ENCODE measurements around the gene SERPINA12.

SERPINA12 gene, protein sequence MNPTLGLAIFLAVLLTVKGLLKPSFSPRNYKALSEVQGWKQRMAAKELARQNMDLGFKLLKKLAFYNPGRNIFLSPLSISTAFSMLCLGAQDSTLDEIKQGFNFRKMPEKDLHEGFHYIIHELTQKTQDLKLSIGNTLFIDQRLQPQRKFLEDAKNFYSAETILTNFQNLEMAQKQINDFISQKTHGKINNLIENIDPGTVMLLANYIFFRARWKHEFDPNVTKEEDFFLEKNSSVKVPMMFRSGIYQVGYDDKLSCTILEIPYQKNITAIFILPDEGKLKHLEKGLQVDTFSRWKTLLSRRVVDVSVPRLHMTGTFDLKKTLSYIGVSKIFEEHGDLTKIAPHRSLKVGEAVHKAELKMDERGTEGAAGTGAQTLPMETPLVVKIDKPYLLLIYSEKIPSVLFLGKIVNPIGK

GRCh38 chr14:94509356-94509755, at the start of gene SERPINA12:
SERPINA12 (minus strand) TSS chr14:94509469; CDS start chr14:94498397, 11,072 bp downstream.
- DNase-seq (ENCODE audit: low spot score): no peak

- no peak for DNase-seq (ENCODE audit: low spot score)
Observed at GRCh38 chr14:94558842-94559241, 49.6 kb upstream of the SERPINA12 start.

- DNase-seq (ENCODE audit: low spot score): no peak
Observed at GRCh38 chr14:94557327-94557726, 48.1 kb upstream of the SERPINA12 start.

DNA sequence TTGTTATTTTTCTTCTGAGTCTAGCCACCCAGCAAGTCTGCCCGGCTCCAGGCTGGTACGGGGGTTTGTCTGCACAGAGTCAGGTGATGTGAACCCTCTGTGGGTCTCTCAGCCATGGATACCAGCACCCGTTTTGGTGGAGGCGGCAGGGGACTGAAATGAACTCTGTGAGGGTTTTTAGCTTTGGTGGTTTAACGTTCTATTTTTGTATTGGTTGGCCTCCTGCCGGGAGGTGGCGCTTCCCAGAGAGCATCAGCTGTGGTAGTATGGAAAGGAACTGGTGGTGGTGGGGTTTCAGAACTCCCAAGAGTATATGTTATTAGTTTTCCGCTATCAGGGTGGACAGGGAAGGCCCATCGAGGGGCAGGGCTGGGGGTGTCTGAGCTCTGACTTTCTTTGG, 46.7 kb upstream of the SERPINA12 start:
- DNase-seq (ENCODE audit: low spot score): no peak

- no peak for DNase-seq (ENCODE audit: low spot score)
Observed at GRCh38 chr14:94550041-94550440, 40.8 kb upstream of the SERPINA12 start.

DNA sequence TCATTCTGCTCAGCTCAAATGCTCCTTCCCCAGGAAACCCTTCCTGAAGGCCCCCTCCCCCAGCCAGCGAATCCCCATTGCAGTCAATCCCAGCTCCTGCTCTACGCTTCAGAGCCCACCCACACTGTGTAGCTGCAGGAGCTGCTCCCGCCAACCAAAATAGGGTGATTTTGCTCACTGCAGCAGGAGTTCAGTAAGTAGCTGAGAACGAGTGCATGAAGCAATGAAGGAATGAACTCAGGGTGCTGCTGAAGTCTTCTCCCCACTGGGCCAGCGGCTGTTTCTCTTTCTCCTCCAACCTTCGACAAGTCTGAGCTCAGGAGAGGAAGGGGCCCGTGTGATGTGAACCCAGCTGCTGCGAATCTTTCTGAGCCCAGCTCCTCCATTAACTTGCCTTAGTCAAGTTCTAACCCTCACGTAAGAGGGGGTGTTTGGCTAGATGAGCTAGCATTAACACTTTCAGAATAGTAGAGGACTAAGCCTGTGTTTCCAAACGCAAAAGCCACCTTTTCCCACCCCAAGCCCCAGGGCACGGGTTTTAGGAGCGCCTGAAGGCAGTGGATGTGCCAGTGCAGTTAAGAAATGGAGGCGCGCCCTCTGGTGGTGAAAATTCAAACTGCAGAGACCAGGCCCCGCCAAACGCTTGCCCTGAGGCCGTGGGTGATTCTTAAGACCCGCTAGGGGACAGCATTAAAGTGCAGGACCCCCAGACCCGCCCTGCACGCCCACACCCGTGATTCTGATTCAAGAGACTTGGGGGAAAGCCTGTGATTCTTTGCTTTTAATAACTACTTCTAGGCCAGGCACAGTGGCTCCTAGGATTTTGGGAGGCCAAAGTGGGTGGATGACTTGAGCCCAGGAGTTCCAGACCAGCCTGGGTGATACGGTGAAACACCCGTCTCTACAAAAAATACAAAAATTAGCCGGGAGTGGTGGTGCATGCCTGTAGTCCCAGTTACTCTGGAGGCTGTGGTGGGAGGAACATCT, 40.0 kb upstream of the SERPINA12 start:
- peak; percentile 56 for DNase-seq (ENCODE audit: low spot score)

- DNase-seq (ENCODE audit: low spot score): no peak
Observed at GRCh38 chr14:94548131-94548998, 39.1 kb upstream of the SERPINA12 start.

GRCh38 chr14:94547726-94548125, 38.5 kb upstream of the SERPINA12 start:
- DNase-seq (ENCODE audit: low spot score): no peak

DNA sequence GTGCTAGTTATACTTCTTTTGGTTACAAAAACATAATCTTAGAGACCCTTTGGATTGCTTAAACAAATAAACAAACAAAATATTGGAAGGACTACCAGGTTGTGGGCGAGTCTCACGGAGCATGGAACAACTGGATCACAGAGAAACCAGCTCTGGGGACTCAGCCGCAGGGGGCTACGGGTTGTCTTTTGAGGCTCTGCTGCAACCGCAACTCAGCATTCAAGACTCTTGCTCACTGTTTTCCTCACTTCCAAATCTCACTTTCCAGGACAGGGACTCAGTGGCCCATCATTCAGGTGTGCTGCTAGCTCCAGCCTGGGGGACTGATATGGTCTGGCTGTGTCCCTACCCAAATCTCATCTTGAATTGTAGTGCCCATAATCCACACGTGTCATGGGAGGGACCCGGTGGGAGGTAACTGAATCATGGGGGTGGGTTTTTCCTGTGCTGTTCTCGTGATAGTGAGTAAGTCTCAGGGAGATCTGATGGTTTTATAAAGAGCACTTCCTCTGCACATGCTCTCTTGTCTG, 37.9 kb upstream of the SERPINA12 start:
- no peak for DNase-seq (ENCODE audit: low spot score)

DNA sequence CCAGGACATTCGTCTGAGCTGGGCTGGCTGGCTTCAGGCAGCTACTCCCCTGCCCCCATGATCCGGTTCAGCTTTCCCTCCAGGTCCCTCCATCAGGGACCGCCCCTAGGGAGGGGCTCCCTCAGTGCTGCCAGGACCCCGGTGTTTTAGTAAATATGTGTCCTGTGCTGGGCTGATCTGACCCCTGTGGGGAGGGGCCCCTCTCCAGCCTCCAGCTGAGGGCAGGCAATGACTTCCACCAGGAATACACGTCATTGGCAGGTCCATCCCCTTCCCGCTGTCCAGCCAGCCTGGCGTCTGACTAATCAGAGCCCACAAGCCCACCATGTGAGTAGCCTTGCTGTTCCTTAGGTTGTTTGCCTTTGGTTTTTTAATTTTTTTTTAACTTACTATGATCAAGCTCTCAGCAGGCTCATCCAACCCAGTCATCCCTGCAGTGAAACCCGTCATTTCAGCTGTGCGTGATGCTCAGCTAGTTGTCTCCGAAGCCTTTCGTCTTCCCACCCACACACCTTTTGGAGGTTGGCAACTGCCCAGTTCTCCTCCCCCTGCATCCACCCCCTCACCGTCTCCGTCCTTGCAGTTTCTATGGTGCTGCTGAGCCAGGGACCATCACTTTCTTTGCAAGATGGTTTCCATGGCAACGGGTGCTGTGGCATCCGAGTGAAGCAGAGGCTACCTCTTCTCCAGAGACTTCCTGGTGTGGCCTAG, 36.0 kb upstream of the SERPINA12 start:
- no peak for DNase-seq (ENCODE audit: low spot score)

- DNase-seq (ENCODE audit: low spot score): no peak
Observed at GRCh38 chr14:94544726-94545125, 35.5 kb upstream of the SERPINA12 start.

GRCh38 chr14:94543449-94544124, 34.3 kb upstream of the SERPINA12 start:
- DNase-seq (ENCODE audit: low spot score): no peak

- DNase-seq (ENCODE audit: low spot score): no peak
Observed at GRCh38 chr14:94542811-94543440, 33.7 kb upstream of the SERPINA12 start.

- DNase-seq (ENCODE audit: low spot score): no peak
Observed at GRCh38 chr14:94542111-94542810, 33.0 kb upstream of the SERPINA12 start.

- no peak for DNase-seq (ENCODE audit: low spot score)
Observed at GRCh38 chr14:94541234-94541975, 32.1 kb upstream of the SERPINA12 start.

GRCh38 chr14:94540031-94540794, 30.9 kb upstream of the SERPINA12 start:
- no peak for DNase-seq (ENCODE audit: low spot score)

- no peak for DNase-seq (ENCODE audit: low spot score)
Observed at GRCh38 chr14:94539181-94539580, 29.9 kb upstream of the SERPINA12 start.
